Measurements from ENCODE around the gene UBR1. TPM values are rescaled to one million over a fixed set of nuclear protein-coding genes. Genes with fewer than 3 reads are reported as not detected.
"Not testable (repeated sequence)": the region's sequence is repeated elsewhere in the genome, so short reads cannot be mapped to it uniquely, and the experiment has no call there.

UBR1 gene
- total and polyA plus RNA-seq, 3 donors from 2014 or later = 21.3 to 40.7 (median 36.5) TPM

- Histone ChIP-seq H3K4me3 (peak within 1 kb of the TSS; percentile 87 to 91), H3K27me3 (no peaks in the 10 kb centered on the region), H3K9me3 (no peaks in the 10 kb centered on the region), H3K27ac (peak within 1 kb of the TSS; percentile 21 to 60), H3K36me3 (ENCODE audit: low read depth, missing control alignments) (no peaks in the 10 kb centered on the region), H3K4me1 (no peaks in the 10 kb centered on the region)
- 0 to 1% methylated on average over 6 to 30 of the region's 66 CpGs for WGBS, 2 donors
- intact Hi-C loops (cut with DNase I; ENCODE audit: low total_unique reads) = no loop called here
- DNase-seq = peak; percentile 80
- TF ChIP-seq POLR2A (IDR thresholded peaks at IDR 0.05) (no peak), CTCF (IDR thresholded peaks at IDR 0.05) (no peak)
Observed at GRCh38 chr15:43133430-43134156, 27.8 kb upstream of the UBR1 start, which contains the start of gene TMEM62. Gene TMEM62 (plus strand): TSS chr15:43133586. CDS start chr15:43133803, 217 bp downstream.

DNA sequence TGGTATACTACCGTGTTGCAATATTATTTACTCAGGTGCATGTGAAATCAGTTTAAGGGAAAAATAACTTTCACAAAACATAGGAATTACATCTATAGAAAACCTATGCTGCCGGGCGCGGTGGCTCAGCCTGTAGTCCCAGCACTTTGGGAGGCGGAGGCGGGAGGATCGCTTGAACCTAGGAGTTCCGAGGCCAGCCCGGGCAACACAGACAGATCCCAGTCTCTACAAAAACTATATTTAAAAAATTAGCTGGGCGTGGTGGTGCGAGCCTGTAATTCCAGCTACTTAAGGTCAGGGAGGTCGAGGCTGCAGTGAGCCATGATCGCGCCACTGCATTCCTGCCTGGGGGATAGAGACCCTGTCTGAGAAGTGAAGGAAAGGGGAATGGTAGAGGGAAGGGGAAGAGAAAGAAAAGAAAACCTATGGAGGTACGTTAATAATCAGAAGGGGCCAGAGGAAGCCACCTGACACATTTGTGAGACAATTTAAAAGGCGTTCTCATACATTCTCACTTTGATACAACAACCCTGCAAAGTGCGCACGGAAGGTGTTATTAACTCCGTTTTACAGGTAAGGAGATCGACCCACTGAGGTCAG is 27.1 kb upstream of the UBR1 start:
- Histone ChIP-seq H3K4me1 (no peaks in the 10 kb centered on the region), H3K4me3 (peak overlapping the region; percentile 87 to 91), H3K27ac (peak overlapping the region; percentile 21 to 60), H3K27me3 (no peaks in the 10 kb centered on the region), H3K9me3 (no peaks in the 10 kb centered on the region), H3K36me3 (ENCODE audit: low read depth, missing control alignments) (no peaks in the 10 kb centered on the region)
- WGBS, 2 donors = 22 to 29% methylated on average over 20 of the region's 20 CpGs
- no peak for DNase-seq
- TF ChIP-seq CTCF (IDR thresholded peaks at IDR 0.05) (no peak), POLR2A (IDR thresholded peaks at IDR 0.05) (no peak)
- intact Hi-C loops (cut with DNase I; ENCODE audit: low total_unique reads) = no loop called here

DNA sequence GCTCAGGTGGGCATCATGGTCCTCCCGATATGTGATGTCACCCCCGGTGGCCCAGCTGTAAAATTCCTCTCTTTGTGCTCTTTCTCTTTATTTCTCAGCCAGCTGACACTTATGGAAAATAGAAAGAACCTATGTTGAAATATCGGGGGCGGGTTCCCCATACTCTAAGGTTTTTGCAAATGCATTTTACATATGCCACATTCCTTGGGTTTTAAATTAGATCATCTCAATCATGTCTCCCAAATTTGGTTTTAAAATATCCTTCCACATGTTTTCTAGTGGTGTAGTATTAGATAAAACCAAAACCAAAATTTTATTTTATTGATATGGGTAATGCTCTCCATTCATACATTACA is 23.1 kb upstream of the UBR1 start:
- WGBS, 2 donors = 92 to 96% methylated on average over 4 of the region's 4 CpGs
- Histone ChIP-seq H3K27ac (no peak overlapping the region), H3K4me1 (no peaks in the 10 kb centered on the region), H3K9me3 (no peaks in the 10 kb centered on the region), H3K36me3 (ENCODE audit: low read depth, missing control alignments) (no peaks in the 10 kb centered on the region), H3K4me3 (no peak overlapping the region), H3K27me3 (no peaks in the 10 kb centered on the region)
- no peak for DNase-seq
- intact Hi-C loops (cut with DNase I; ENCODE audit: low total_unique reads) = no loop called here
- TF ChIP-seq POLR2A (IDR thresholded peaks at IDR 0.05) (no peak), CTCF (IDR thresholded peaks at IDR 0.05) (no peak)

GRCh38 chr15:43128174-43128979 is 22.5 kb upstream of the UBR1 start:
- H3K36me3 ChIP-seq (ENCODE audit: low read depth, missing control alignments); H3K4me1 ChIP-seq; DNase-seq; intact Hi-C loops (cut with DNase I; ENCODE audit: low total_unique reads); H3K4me3 ChIP-seq; H3K9me3 ChIP-seq; H3K27me3 ChIP-seq; H3K27ac ChIP-seq: not testable (repeated sequence)
- WGBS, 2 donors = 82% methylated on average over 10 of the region's 10 CpGs

- intact Hi-C loops (cut with DNase I; ENCODE audit: low total_unique reads) = no loop called here
- TF ChIP-seq CTCF (IDR thresholded peaks at IDR 0.05) = no peak
- DNase-seq = no peak
- Histone ChIP-seq H3K36me3 (ENCODE audit: low read depth, missing control alignments) (no peaks in the 10 kb centered on the region), H3K4me3 (no peak overlapping the region), H3K9me3 (no peaks in the 10 kb centered on the region), H3K4me1 (peaks cover under 1% of the 10 kb centered on the region), H3K27me3 (no peaks in the 10 kb centered on the region), H3K27ac (no peak overlapping the region)
- WGBS, 2 donors = 89 to 95% methylated on average over 2 of the region's 2 CpGs
Observed at GRCh38 chr15:43127752-43128151, 21.9 kb upstream of the UBR1 start.
